GM10266 (cell line): Measurements from ENCODE around the gene RRAD.
"Not testable (repeated sequence)": the region's sequence is repeated elsewhere in the genome, so short reads cannot be mapped to it uniquely, and the experiment has no call there.

Source experiments
- DNase-seq: peaks from one replicate; pipeline ENCODE4 v3.0.0; 2012; ENCODE audit errors: extremely low spot score
- CTCF ChIP-seq: IDR thresholded peaks from 2 replicates; pipeline ENCODE4 v1.5.1; 2012; ENCODE audit warnings: mild to moderate bottlenecking, low read depth; ENCODE audit not compliant: control insufficient read depth, insufficient read depth; ENCODE audit errors: missing control alignments

Gene RRAD, protein sequence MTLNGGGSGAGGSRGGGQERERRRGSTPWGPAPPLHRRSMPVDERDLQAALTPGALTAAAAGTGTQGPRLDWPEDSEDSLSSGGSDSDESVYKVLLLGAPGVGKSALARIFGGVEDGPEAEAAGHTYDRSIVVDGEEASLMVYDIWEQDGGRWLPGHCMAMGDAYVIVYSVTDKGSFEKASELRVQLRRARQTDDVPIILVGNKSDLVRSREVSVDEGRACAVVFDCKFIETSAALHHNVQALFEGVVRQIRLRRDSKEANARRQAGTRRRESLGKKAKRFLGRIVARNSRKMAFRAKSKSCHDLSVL

DNA sequence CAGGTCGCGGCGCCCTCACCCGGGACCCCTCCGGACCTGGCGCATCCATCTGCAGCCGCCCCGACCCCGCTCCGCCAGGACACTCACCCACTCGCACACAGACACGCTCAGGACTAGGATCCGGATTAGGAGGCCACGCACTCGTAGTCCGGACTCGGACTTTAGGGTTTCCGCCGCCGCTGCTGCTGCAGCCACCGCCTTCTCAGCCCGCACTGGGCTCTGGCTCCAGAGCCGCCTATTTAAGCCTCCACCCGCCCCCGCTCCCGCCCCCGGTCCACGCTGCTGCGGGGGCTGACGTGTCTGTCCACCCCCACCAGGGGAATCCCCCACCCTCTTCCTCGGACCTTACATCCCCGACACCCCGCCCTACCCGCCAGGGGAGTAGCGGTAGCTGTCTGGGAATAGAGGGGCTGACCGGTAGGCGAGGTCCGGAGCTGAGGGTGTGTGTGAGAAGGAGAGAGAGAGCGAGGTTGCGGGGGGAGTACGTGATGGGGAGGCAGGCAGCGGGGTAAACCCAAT, at the start of gene RRAD:
TSS of gene RRAD (minus strand) at position 214 of the 519 bp plus-strand sequence. CDS start 356 bp downstream, outside the sequence.
- DNase-seq: peak; percentile 51
- TF ChIP-seq CTCF: no peak

DNA sequence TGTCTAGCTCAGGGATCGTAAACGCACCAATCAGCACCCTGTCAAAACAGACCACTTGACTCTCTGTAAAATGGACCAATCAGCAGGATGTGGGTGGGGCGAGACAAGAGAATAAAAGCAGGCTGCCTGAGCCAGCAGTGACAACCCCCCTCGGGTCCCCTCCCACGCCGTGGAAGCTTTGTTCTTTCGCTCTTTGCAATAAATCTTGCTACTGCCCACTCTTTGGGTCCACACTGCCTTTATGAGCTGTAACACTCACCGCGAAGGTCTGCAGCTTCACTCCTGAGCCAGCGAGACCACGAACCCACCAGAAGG, 49.6 kb upstream of the RRAD start:
- not testable (repeated sequence) for DNase-seq

GRCh38 chr16:66974156-66974931, 49.0 kb upstream of the RRAD start:
- DNase-seq: not testable (repeated sequence)

DNA sequence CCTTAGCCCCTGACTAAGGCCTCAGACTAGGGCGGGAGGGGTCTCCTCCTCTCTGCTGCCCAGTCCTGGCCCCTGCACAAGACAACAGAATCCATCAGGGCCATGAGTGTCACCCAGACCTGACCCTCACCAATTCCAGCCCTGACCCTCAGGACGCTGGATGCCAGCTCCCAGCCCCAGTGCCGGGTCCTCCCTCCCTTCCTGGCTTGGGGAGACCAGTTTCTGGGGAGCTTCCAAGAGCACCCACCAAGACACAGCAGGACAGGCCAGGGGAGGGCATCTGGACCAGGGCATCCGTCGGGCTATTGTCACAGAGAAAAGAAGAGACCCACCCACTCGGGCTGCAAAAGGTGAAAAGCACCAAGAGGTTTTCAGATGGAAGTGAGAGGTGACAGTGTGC, 48.4 kb upstream of the RRAD start:
- no peak for DNase-seq
- TF ChIP-seq CTCF: no peak

DNA sequence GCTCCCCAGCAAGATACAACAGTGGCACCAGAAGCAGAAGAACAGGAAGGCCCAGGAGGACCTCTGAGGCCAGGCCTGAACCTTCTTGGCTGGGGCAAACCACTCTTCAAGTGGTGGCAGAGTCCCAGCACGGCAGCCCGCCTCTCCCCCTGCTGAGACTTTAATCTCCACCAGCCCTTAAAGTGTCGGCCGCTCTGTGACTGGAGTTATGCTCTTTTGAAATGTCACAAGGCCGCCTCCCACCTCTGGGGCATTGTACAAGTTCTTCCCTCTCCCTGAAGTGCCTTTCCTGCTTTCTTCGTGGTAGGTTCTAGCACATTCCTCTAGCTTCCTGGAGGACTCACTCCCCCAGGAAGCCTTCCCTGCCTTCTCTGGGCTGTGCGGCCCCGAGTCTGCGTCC, 47.6 kb upstream of the RRAD start:
- no peak for TF ChIP-seq CTCF
- no peak for DNase-seq

- no peak for TF ChIP-seq CTCF
- DNase-seq: no peak
Measured at GRCh38 chr16:66970775-66971720, 45.7 kb upstream of the RRAD start.

- peak; percentile 8 for DNase-seq
- no peak for TF ChIP-seq CTCF
Measured at GRCh38 chr16:66968847-66969246, 43.5 kb upstream of the RRAD start.
